HG03575 (cell line): ENCODE results near the gene GABRG3.

Experiments
- ATAC-seq: cut with Tn5 transposase; IDR thresholded peaks from one replicate; pipeline ENCODE4 v1.9.1; 2021; ENCODE audit not compliant: unreplicated experiment, insufficient number of reproducible peaks, low FRiP score; ENCODE audit errors: extremely low read depth

The GABRG3 gene

DNA sequence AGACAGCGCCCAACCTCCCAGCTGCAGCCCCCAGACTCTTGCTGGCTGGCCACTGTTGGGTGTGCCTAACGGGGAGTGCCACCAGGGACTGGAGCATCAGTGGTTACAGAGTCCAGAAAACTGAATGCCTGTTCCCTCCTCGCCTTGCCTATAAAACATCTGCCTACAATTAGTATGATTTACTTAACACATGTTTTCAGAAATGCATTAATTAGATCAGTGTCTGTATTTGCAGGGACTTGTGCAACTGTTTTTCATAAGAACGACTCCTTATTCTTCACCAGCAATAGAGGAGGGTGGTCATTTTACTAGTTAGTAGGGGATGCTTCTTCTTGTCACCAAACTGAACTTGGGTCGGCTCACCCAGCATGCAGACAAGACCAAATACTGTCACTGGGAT lies 248.7 kb downstream of the GABRG3 start:
- no peak for ATAC-seq

DNA sequence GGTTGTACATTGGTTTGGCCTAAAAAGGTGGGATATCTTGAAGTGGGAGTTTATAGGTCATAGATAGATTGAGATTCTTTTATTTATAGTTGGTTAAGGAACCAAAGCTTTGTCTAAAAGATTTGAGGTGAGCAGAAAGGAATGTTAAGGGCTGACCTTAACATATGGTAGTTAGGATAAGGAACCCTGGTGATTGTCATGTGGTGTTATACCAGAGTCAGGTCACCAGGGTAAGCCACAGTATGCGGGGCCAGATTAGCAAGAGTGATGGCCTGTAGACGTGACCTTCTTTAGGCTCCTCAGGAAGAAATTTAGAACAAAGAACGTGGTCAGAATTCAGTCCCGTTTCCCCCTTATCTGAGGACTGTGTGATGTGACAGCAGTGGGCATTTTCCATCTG lies 249.2 kb downstream of the GABRG3 start:
- no peak for ATAC-seq

DNA sequence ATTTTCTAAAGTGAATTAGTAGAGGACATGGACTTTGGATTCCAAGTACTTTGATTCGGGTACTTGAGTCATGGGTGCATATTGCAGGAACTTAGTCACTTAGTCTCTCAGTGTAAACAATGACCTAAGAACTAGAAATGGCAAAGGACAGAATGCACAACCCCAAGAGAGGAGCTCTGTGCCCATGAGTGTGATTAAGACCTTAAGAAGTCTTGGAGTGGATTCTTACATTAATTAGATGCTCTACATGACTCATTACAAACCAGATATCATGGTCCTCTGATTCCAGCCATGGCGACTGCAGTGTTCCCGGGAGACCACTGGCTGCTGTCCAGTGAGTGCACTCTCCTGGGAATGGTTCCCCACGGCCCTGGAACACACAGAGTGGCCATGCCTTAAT lies 251.5 kb downstream of the GABRG3 start:
- no peak for ATAC-seq

DNA sequence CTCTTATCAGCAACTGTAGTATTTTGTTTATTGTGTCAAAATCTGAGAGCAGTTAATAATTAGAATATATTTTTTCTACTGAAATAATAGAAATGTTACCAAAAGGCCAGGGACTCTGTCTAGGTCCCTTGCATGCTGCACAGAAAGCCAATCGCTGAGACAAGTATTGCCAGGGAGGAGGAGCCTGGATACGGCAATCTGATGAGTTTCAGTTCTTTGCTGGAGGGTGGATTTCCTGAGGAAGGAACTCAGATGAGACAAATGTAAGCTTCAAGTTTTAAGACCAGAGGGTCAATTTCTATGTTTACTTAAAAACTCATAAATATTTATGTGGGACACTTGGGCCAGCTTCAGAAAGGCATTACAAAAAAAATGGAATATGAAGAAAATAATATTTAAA lies 252.2 kb downstream of the GABRG3 start:
- no peak for ATAC-seq

DNA sequence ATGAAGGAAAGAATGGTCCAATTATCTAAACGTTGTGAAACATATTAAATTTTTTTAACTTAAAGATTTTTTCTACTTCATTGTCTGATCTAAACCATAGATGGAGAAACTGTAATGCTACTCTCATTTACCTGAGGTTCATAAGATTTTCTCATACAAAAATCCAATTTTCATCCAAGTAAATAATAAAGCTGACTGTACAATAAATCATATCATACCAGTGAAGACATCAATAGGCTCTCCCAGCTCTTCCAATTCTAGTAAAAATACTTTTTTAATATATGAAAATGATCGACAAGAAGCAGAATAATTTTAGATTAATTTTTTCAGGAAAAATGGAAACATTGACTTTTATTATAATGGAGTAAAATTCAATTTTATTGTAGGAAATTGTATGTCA lies 260.8 kb downstream of the GABRG3 start:
- ATAC-seq, result no peak

DNA sequence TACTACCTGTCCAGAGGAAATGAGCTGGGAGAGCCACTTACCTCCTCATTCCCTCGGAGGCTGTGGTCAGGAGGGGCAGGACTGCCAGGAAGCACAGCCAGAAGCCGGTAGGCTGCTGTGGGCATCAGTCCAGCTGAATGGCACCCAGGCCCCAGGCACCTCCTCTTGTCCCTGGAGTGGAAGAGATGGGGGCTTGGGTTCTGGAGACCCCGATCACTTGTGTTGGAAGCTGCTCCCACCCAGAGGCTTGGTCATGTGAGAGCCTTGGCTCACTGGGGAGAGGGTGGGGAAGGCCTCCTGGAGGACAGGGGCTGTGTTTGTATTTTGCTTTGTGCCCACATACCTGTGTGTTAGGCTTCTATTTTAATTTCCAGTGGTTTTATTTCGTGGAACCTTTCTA lies 261.9 kb downstream of the GABRG3 start:
- no peak for ATAC-seq

DNA sequence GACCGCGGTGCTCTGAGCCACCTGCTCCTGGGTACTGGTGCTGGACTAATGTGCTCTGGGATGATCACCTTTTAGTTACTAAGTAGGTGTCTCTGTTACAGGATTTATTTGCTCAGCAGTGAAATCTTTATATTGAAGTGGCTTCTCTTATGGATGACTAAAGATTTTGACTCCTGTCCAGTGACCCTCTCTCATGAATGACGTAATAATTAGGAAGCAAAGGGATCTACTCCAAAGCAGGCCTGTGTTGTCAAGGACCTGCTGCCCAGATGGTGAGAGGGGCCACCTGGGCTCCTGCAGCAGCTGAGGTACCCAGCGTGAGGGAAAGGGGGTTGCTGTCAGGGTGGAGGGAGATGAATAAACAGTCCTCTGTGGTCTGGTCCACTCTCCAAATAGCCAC lies 263.6 kb downstream of the GABRG3 start:
- ATAC-seq, result no peak

DNA sequence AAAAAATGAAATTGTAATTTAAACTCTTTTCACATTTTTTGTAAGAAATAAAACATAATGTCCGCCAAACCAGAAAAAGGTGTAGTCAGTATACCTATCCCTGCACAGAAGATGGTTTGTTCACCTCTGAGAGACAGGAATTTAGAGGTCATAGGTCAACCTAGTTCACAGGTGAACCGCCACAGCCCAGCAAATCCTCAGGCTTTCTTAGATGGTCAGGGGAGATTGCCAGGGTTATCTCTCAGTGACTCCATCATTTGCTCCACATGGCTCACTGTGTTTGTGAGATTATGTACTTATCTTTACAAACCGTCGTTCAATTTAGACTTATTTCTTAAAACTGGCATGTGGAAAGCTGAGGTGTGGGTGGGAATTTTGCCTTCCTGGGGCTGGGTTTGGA lies 264.2 kb downstream of the GABRG3 start:
- no peak for ATAC-seq

DNA sequence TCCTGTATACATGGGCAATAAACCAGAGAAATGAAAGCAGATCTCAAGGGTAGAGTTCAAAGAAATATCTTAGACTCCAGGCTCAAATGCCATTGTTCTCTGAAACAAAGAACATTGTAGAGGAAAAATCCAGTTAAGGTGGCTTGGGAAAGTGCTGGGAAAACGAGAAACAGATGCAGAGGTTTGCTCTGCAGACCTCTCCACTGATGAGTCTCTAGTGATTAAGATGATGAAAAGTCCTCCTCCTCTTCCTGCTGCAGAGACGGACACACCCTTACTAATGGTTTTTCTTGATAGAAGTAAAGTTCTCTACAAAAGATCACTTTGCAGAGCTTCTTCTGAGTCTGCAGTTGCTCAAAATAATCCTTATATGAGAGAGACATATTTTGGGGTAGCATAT lies 264.7 kb downstream of the GABRG3 start:
- no peak for ATAC-seq

DNA sequence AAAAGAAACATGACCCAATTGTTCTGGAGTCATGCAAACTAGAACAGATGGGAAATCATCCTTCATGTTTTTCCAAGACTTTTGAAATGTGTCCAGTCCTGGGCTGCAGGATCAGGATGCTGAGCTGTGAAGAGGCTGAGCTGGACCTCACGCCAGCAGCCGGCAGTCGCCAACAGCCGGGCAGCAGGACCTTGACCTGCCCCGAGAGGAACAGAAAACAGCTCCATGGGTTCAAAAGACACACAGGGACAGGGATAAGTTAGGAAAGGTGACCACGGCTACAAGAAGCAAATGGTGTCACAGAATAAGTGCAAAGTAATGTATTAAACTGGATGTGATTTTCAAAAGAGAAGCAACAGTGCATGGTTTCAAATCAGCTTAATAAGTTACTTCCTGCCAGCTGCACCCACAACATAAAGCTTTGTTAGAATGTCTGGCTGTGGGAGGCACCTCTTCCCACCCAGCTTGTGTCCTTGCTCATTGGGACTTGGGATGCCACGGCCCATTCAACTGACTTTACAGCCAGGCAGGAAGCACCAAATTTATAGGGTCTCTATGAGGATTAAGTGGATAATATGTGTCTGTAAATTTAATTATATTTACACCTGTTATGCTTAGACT lies 266.4 kb downstream of the GABRG3 start:
- no peak for ATAC-seq

DNA sequence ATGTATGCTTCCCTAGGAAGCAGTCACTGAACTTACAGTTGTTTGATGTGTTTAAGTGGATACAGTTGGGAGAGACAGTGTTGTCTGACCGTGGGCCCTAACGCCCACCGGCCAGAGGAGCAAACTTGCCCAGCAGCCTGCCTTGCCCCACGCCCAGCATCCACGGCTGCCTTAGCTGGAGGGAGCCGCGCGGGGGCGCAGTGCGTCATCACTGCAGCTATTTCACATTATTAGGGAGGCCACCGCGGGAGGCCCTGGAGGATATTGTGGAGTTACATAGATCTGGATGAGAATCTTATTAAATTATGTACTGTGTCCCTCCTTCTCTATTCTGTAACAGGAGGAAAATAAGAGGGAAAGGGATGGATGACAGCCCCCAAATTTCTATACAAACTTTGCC lies 267.2 kb downstream of the GABRG3 start:
- no peak for ATAC-seq

DNA sequence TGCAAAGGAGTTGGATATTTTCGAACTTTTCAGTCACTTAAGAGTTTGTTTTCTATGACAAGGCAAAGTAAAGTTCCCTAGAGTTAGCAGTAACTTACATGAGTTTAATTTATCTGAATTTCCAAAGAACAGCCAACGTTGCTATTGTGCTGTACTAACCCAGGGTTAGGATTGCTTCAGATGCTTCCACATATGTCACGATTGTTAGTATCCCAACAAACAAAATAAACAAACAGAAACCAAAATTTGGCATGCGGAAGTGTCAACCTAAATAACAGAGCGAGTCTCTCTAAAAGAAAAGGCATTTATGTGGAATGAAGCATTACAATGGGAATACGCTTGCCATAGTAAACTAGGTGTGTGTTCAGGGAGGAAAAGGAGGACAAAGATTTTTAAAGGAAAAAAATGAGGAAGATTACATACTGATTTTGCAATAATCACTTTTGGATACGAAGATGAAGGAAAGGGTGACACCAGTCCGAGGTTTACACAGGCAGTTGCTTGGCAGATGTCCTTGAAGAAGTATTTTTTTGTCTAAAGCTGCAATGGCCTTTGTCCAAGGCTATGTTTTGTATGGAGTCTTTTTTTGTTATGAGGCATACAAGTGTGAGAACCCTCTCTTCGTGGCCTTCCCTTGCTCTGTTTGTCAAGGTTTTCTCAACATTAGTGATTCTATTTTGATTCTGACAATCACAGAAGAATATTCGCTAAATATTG lies 267.9 kb downstream of the GABRG3 start:
- no peak for ATAC-seq

DNA sequence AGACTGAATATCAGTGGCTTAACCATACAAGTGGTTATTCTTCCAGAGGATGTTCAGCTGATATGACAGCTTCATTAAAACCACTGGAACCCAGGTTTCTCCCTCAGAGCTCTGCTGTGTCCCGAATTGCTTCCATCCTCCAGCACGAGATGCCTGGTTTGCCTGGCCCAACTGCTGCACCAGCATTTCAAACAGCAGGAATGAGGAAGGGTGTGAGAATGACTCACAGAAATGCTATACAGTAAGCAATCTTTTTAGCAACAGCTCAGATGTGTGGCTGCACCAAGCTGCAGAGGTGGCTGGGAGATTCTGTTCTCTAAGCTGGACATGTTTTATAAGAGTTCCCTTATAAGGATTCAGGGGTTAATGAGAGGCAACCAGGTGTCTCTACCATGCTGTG lies 271.0 kb downstream of the GABRG3 start:
- ATAC-seq, result no peak

DNA sequence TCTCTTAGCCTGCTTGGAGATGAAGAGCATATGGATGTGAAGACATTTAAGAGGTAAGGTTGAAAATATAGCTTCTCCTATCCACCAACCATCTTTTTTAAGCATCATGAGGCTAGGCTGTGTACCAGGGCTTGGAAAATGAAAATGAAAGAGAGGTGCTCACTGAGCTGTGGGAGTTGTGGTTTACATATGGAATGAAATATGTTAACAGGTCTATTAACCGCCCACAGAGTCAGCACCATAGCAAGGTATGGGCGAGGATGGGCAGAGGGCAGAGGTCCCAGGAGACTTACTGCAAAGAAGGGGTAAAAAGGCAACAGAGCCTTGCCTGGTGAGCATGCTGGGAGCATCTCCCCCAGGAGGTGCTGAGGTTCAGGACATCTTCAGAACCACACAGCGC lies 273.1 kb downstream of the GABRG3 start:
- ATAC-seq, result no peak

DNA sequence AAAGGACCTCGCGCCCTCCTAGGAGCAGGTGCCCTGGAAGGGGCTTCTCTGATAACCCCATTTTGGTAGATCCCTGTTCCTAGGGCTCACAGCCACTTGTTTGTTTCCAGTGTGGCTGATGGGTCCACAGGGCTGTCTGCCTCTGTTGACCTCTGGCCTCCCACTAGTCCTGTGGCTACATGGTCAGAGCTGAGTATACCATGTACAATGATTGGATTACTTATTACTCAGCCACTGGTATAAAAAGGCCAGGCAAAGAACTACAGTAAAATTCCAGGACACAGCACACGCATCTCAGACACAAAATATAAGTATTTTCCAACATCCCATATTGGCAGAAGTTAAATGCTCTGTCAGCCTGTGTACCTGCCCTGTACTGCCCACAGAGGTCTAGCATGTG lies 277.3 kb downstream of the GABRG3 start:
- no peak for ATAC-seq

DNA sequence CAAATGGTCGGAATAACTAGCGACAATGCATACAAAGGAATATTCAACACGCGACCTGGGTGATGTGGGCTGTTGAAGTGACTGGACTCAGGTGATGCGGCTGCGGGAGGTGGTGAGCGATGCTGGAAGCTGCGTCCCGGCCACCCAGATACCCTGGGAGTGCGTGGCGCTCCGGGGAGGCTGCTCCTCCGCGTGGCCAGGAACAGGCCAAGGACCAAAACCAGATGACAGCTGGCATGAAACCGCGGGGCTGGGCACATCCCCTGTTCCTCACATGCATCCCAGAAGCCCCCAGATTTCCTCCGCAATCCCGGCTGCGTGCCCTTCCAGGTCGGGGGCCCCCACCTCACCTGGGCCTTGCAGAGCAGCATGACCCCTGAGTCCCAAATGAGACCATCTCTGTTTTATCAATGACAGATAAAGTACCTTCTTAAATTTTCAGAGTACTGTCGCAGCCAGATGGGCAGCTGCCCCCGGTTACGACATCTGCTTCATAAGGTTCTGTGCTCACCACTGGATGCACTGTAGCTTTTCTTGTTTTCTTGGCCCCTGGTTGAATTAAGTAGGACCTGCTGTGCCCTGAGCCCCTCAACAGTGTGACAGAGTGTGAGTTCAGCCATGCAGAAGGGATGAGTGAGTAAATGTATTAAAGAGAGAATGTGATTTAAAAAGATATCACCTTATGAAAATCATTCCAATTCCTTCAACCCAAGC lies 278.2 kb downstream of the GABRG3 start:
- no peak for ATAC-seq

DNA sequence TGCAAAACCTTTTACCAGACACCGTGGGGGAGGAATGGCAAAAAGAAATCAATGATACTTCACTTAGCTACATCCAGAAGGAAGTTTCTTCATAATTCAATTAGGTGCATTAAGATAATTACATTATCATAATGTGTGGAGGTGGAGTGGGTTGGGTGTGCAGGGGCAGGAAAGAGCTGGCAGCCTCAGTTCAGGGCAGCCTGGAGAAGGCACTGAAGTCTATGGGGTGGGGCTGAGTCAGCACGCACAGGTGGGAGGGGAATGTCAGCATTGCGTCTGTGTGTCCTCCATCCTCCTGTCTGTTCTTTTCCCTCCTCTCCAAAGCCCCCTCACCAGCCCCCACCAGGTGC lies 278.8 kb downstream of the GABRG3 start:
- no peak for ATAC-seq

DNA sequence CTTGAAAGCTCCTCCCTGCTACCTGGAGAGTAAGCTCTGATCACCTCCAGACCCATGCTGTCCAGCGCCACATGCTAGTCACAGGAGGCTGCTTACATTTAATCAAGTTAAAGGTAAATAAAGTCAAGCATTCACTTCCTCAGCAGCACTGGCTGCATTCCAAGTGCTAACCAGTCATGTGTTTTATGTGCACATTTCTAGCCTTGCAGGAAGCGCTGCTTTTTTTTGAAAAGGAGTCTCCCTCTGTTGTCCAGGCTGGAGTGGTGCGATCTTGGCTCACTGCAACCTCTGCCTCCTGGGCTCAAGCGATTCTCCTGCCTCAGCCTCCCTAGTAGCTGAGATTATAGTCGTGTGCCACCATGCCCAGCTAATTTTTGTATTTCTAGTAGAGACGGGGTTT lies 279.2 kb downstream of the GABRG3 start:
- no peak for ATAC-seq

DNA sequence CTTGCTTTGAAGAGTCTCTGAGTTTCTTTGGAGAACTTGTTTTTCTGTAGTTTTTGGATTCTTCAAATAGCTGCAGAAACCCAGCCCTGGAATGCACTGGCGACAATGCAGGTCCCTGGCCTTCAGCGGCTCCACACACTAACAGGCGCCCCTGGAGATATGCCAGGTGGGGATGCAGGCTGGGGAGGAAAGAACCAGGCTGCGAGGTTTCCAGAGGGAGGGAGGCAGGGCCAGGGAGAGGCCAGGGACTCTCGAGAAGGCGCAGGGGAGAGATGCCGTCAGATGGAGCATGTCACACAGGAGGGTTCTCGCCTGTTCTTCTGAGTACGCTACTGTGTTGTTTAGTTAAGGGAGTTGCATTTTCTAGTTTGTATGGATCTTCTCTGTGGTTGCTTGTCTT lies 283.1 kb downstream of the GABRG3 start:
- no peak for ATAC-seq

DNA sequence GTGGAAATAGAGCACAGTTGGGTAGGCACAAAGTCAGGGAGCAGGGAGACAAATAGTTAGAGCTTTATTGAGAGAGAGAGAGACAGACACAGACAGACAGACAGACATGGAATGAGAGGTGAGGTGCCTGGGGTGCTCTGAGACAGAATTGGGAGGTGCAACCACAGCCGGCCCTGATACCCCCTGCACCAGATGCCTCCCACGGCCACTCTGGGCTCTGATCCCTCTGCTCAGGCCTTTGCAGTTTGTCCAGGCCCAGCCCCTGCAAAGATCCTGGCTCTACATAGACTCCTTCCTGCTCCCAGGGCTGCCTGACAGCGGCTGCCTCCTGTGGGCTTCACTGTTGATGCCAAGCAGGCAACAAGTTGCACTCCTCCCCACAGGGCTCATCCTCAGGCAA lies 283.8 kb downstream of the GABRG3 start:
- ATAC-seq, result no peak

DNA sequence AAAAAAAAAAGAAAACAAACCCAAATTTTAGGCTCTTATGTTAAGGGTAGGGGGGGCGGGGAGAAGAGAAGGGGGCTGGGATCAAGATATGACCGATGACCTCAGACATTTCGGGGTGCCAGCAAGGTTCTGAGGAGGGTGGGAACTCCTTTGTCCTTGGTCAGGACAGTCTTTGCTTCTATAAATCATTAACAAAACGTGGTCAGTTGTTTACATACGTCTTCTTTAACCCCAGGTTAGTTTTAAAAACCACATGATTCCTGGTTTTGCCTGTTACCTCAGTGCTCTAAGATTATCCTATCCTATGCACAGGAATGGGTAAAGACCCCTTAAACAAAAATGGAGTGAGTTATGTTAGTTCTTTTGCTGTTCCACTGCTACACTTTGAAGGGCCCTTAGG lies 285.5 kb downstream of the GABRG3 start:
- no peak for ATAC-seq
